Spleen (tissue), 11 donors: ENCODE measurements around the gene ANKRD31. TPM values are rescaled to one million over a fixed set of nuclear protein-coding genes. Genes with fewer than 3 reads are reported as not detected.

ENCODE experiments used
- DNase-seq: peaks from one replicate; pipeline ENCODE4 v3.0.0-alpha.2; 2020
- H3K27ac ChIP-seq, 8 donors: fragments of 200-600 bp; sonication (generic) in 7 of 8; 1 replicate in 4 of 8; 2 replicates in 4 of 8; pipeline versions ENCODE4 v1.5.0 to v1.8.0; 2016 to 2021; ENCODE audit warnings: inconsistent platforms in 4 of 8, mild to moderate bottlenecking in 4 of 8, moderate library complexity in 1 of 8
- H3K27me3 ChIP-seq, 7 donors: fragments of 200-600 bp; sonication (generic) in 6 of 7; replicated peaks in 1 of 7; 1 replicate in 4 of 7; 2 replicates in 3 of 7; pipeline versions ENCODE4 v1.5.0 to v1.8.0; 2016 to 2021; ENCODE audit warnings: inconsistent platforms in 3 of 7, mild to moderate bottlenecking in 1 of 7
- H3K36me3 ChIP-seq, 6 donors: fragments of 200-600 bp; sonication (generic) in 5 of 6; 1 replicate in 4 of 6; 2 replicates in 2 of 6; pipeline versions ENCODE4 v1.5.0 to v1.8.0; 2016 to 2021; ENCODE audit warnings: inconsistent platforms in 2 of 6
- H3K4me1 ChIP-seq, 6 donors: fragments of 200-600 bp; sonication (generic) in 5 of 6; 1 replicate in 3 of 6; 2 replicates in 3 of 6; pipeline versions ENCODE4 v1.5.0 to v1.8.0; 2016 to 2021; ENCODE audit warnings: inconsistent platforms in 3 of 6
- H3K4me3 ChIP-seq, 8 donors: fragments of 200-600 bp; sonication (generic) in 7 of 8; 1 replicate in 4 of 8; 2 replicates in 4 of 8; pipeline versions ENCODE4 v1.5.0 to v1.8.0; 2016 to 2021; ENCODE audit warnings: inconsistent platforms in 4 of 8, mild to moderate bottlenecking in 4 of 8, moderate library complexity in 2 of 8
- H3K9me3 ChIP-seq, 8 donors: fragments of 200-600 bp; sonication (generic) in 7 of 8; 1 replicate in 4 of 8; 2 replicates in 4 of 8; pipeline versions ENCODE4 v1.5.0 to v1.8.0; 2016 to 2021; ENCODE audit warnings: inconsistent platforms in 4 of 8
- POLR2A ChIP-seq, 3 donors: fragments of 450-650 bp; IDR thresholded peaks; one replicate each; pipeline ENCODE4 v1.5.1; 2017; ENCODE audit warnings: antibody characterized with exemption in 3 of 3, mild to moderate bottlenecking in 1 of 3
- POLR2AphosphoS5 ChIP-seq, 3 donors: sonication (generic); formaldehyde crosslinking; IDR thresholded peaks; one replicate each; pipeline ENCODE4 v1.5.1; 2017; ENCODE audit warnings: antibody characterized with exemption in 3 of 3
- WGBS, 5 donors: extraction: QIAGEN DNeasy Blood & Tissue Kit in 3 of 5; methylation state at CpG; one replicate each; pipeline versions ENCODE4 v1.1.5 to v1.1.7; 2013 to 2018; 5-methylcytosine and 5-hydroxymethylcytosine counted together
- intact Hi-C: fragments of 100-400 bp; cut with DNase I; formaldehyde crosslinking; loops from one replicate; pipeline ENCODE4 v1.15.0; 2023; ENCODE audit warnings: low total_unique reads
- polyA plus RNA-seq, 3 donors: library from polyadenylated mRNA; stranded (reverse); fragments of 200-250 nt; gene quantifications; one replicate each; pipeline ENCODE4 v1.2.1, GENCODE V29; 2013
- total RNA-seq, 7 donors: library from RNA; depleted of rRNA in 3 of 7; stranded (reverse); fragments of >200 nt in 3 of 7; fragmentation: NEBNext Ultra II Directional in 4 of 7; extraction: Animal tissue kit (Norgen Biotek cat#: 25700) in 4 of 7; gene quantifications; one replicate each; pipeline versions ENCODE4 v1.1.0 to v1.2.1, GENCODE V29; 2016 to 2021
- TF ChIP-seq, protein P1 (sequence below), 11 experiments: fragments of 200-600 bp in 7 of 11; fragments of 450-650 bp in 4 of 11; sonication (generic) in 4 of 11; IDR thresholded peaks in 8 of 11; conservative IDR thresholded peaks in 3 of 11; 1 replicate in 7 of 11; 2 replicates in 4 of 11; pipeline versions ENCODE4 v1.4.0 to v1.8.0; 2016 to 2021; ENCODE audit warnings: antibody characterized with exemption in 11 of 11, inconsistent platforms in 4 of 11, mild to moderate bottlenecking in 1 of 11
- donor health status: healthy with polysubstance abuse.
- donor health status: DM: no; HTN: no; CAD: no; lungs with moderate emphysema.
- donor health status: DM: no; HTN: no; CAD: no.
- donor health status: Bipolar disorder and iron deficiency.
- donor health status: healthy.
- donor health status: DM: no; HTN: no; CAD: no.
- donor health status: DM: yes; HTN: yes; CAD: no.

ANKRD31 gene
- total and polyA plus RNA-seq, 10 donors = 0.03 to 0.51 (median 0.22) TPM

DNA sequence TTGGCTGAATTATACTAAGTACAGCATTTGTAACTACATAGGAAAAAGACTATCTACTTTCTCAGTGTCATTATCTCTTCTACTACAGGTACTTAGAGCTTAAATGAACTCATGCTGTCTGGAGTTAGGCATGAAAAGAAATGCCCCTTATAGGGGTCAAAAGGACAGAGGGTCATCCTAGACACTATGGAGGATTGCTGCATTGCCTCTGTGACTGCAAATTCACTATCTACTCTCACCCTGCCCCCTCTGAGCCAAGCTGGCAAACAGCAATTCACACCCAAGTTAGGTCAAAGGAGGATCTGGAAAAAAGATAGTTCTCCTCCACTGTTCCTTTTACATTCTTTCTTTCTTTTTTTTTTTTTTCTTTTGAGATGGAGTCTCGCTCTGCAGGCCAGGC is 36.7 kb downstream of the ANKRD31 start:
- DNase-seq = no peak
- Histone ChIP-seq H3K4me1 (no peaks in the 10 kb centered on the region), H3K9me3 (no peaks in the 10 kb centered on the region), H3K36me3 (no peaks in the 10 kb centered on the region), H3K27me3 (no peaks in the 10 kb centered on the region), H3K27ac (no peak overlapping the region), H3K4me3 (no peak overlapping the region)
- TF ChIP-seq, protein P1, sequence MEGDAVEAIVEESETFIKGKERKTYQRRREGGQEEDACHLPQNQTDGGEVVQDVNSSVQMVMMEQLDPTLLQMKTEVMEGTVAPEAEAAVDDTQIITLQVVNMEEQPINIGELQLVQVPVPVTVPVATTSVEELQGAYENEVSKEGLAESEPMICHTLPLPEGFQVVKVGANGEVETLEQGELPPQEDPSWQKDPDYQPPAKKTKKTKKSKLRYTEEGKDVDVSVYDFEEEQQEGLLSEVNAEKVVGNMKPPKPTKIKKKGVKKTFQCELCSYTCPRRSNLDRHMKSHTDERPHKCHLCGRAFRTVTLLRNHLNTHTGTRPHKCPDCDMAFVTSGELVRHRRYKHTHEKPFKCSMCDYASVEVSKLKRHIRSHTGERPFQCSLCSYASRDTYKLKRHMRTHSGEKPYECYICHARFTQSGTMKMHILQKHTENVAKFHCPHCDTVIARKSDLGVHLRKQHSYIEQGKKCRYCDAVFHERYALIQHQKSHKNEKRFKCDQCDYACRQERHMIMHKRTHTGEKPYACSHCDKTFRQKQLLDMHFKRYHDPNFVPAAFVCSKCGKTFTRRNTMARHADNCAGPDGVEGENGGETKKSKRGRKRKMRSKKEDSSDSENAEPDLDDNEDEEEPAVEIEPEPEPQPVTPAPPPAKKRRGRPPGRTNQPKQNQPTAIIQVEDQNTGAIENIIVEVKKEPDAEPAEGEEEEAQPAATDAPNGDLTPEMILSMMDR (IDR thresholded peaks at IDR 0.05 in 8 of 11, conservative IDR thresholded peaks at IDR 0.05 in 3 of 11) = no peak
- TF ChIP-seq POLR2AphosphoS5 (IDR thresholded peaks at IDR 0.05) = no peak
- TF ChIP-seq POLR2A (IDR thresholded peaks at IDR 0.05) = no peak
- intact Hi-C loops = no loop called here
- 87 to 100% (median 93%) methylated on average over 1 of the region's 1 CpG for WGBS, 5 donors

DNA sequence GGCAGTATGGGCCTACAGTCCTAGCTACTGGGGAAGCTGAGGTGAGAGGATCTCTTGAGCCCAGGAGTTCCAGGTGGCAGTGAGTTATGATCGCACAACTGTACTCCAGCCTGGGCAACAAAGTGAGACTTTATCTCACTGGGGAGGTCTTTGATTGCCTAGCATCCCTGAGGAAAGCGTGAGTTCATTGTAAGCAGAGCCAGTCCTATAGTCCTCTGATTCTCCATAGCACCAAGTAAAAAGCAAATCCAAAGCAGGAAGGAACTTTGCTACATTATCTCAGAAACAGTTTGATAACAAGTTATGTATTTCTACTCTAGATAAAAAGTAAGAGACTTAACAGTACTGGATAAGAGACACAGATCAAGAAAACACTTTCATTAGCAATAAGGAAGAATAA is 37.6 kb downstream of the ANKRD31 start:
- no peak for TF ChIP-seq POLR2A (IDR thresholded peaks at IDR 0.05)
- TF ChIP-seq, protein P1 (IDR thresholded peaks at IDR 0.05 in 8 of 11, conservative IDR thresholded peaks at IDR 0.05 in 3 of 11) = no peak
- TF ChIP-seq POLR2AphosphoS5 (IDR thresholded peaks at IDR 0.05) = no peak
- H3K27ac ChIP-seq = no peak overlapping the region
- no peaks in the 10 kb centered on the region for H3K36me3 ChIP-seq
- no peak overlapping the region for H3K4me3 ChIP-seq
- no peaks in the 10 kb centered on the region for H3K9me3 ChIP-seq
- no peaks in the 10 kb centered on the region for H3K27me3 ChIP-seq
- 91 to 98% (median 96%) methylated on average over 2 of the region's 2 CpGs for WGBS, 5 donors
- no peaks in the 10 kb centered on the region for H3K4me1 ChIP-seq
- no peak for DNase-seq
- intact Hi-C loops = no loop called here

DNA sequence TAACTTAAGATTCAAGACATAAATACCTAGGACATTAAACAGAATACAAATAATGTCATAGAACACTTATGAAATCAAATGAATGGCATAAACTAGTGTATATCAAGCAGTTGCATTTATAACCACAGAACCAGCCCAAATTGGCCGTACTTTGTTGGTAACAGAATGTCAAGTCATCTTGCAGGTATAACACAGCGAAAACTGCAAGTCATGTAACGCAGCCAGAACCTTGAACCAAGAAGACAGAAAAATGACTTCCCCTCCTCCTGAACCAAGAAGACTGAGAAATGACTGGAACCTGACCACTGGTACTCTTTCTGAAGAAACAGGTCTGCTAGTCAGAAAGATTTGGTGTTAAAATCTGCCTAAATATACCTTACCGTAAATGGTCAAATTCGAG is 38.9 kb downstream of the ANKRD31 start:
- intact Hi-C loops = no loop called here
- H3K9me3 ChIP-seq = no peaks in the 10 kb centered on the region
- H3K27ac ChIP-seq = no peak overlapping the region
- no peak overlapping the region for H3K4me3 ChIP-seq
- TF ChIP-seq POLR2AphosphoS5 (IDR thresholded peaks at IDR 0.05) = no peak
- no peak for TF ChIP-seq POLR2A (IDR thresholded peaks at IDR 0.05)
- TF ChIP-seq, protein P1 (IDR thresholded peaks at IDR 0.05 in 8 of 11, conservative IDR thresholded peaks at IDR 0.05 in 3 of 11) = no peak
- H3K4me1 ChIP-seq = no peaks in the 10 kb centered on the region
- no peak for DNase-seq
- 81 to 86% (median 85%) methylated on average over 5 of the region's 5 CpGs for WGBS, 5 donors
- no peaks in the 10 kb centered on the region for H3K27me3 ChIP-seq
- H3K36me3 ChIP-seq = no peaks in the 10 kb centered on the region

DNA sequence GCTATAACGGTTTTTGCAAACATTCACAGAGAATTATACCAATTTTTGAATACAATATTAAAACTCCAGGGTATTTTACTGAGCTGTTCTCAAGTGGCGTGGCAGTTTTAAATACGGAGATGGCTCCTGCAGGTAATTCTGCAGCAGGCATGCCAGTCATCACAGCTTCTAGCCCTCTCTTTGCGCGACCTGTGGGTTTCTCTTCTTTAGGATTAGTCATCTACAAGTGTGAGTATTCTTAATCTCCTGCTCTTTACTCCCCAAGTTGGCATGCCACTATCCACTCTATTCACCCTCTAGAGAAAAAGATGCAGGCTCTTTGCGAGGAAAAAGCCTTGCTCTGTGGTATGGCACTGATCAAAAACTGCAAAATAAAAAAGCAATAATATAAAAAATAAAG is 43.9 kb downstream of the ANKRD31 start:
- no peaks in the 10 kb centered on the region for H3K27me3 ChIP-seq
- H3K9me3 ChIP-seq = no peaks in the 10 kb centered on the region
- no peak for DNase-seq
- no peaks in the 10 kb centered on the region for H3K36me3 ChIP-seq
- no peaks in the 10 kb centered on the region for H3K4me1 ChIP-seq
- 83 to 92% (median 88%) methylated on average over 6 of the region's 6 CpGs for WGBS, 5 donors
- TF ChIP-seq, protein P1 (IDR thresholded peaks at IDR 0.05 in 8 of 11, conservative IDR thresholded peaks at IDR 0.05 in 3 of 11) = no peak
- TF ChIP-seq POLR2AphosphoS5 (IDR thresholded peaks at IDR 0.05) (no peak), POLR2A (IDR thresholded peaks at IDR 0.05) (no peak)
- H3K4me3 ChIP-seq = no peak overlapping the region
- H3K27ac ChIP-seq = no peak overlapping the region
- intact Hi-C loops = no loop called here
